Left hindlimb (tissue), 1 donor: Measurements from ENCODE around the gene HHAT.

Experiments
- DNase-seq: peaks from one replicate; pipeline ENCODE4 v3.0.0-alpha.2; 2018

The HHAT gene

GRCh38 chr1:210328746-210329503 is at the start of gene HHAT:
HHAT (plus strand) TSS chr1:210328902; CDS start chr1:210348976, 20,074 bp downstream.
- DNase-seq: peak; percentile 91

- DNase-seq: no peak
Measured at GRCh38 chr1:210280221-210280620, 48.5 kb upstream of the HHAT start.

- DNase-seq: peak; percentile 3
Measured at GRCh38 chr1:210288116-210288515, 40.6 kb upstream of the HHAT start.

DNA sequence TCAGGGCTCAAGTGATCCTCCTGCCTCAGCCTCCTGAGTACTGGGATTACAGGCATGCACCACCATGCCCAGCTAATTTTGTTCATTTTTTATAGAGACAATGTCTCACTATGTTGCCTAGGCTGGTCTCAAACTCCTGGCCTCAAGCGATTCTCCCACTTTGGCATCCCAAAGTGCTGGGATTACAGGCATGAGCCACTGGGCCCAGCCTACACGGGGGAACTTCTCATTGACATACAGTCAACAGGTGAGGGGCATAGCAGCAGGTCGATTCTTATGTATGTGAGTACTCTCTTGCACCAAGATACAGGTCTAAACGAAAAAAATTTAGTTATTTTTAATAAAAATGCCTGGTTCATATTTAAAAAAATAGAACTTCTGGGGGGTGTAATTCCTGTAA is 39.5 kb upstream of the HHAT start:
- DNase-seq: no peak

GRCh38 chr1:210291081-210291764 is 37.5 kb upstream of the HHAT start:
- DNase-seq: peak; percentile 67

GRCh38 chr1:210291786-210292230 is 36.9 kb upstream of the HHAT start:
- peak; percentile 89 for DNase-seq

GRCh38 chr1:210292231-210292871 is 36.4 kb upstream of the HHAT start:
- DNase-seq: peak; percentile 91

GRCh38 chr1:210293171-210293607 is 35.5 kb upstream of the HHAT start:
- DNase-seq: peak; percentile 91

- DNase-seq: peak; percentile 84
Measured at GRCh38 chr1:210294999-210295745, 33.5 kb upstream of the HHAT start.

GRCh38 chr1:210296682-210297081 is 32.0 kb upstream of the HHAT start:
- DNase-seq: no peak

DNA sequence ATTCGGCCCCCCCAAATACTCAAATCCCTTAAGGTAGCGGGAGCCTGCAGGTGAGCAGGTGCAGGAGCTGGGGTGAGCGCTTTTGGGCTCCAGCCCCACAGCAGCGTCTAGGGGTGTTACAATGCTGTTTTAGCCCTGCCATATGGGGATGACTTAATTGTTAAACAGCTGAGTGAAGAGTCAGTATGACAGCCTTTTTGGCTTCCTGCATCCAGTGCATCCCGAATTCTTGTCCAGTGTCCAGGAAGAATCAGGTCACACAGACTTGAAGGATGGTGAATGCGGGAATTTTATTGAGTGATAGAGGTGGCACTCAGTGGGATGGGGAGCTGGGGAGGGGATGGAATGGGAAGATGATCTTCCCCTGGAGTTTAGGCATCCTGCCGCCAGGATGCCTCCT is 30.4 kb upstream of the HHAT start:
- no peak for DNase-seq

GRCh38 chr1:210298936-210299335 is 29.8 kb upstream of the HHAT start:
- no peak for DNase-seq

- no peak for DNase-seq
Measured at GRCh38 chr1:210299501-210299900, 29.2 kb upstream of the HHAT start.

DNA sequence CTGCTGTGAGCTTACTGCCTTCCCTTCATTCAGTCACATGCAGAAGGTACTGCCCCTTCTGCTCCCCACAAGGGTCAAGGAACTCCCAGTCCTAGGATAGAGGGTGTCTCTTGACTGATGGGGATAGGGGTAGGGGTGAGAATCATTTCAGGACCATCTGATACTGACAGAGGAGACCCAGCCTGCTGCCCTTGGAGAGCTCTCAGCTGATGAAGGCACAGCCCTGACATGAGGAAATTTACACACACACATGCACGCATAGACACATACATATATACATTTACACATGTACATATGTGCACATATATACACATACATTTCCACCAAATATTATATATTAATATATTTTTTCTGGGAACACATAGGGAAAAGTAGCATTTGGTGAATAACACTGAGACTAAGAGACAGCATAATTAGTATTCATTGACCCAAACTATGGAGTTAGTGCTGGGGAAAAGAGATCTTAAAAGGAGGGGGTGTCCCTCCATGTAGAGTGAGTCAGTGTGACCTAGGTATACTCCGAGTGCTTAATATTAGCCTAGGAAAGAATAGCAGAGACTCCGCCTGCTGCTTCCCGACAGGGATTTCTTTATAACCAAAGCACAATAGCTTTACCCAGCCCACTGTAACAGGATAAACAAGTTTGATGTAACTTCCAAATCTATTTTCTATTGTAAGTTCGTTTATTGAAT is 27.6 kb upstream of the HHAT start:
- no peak for DNase-seq

GRCh38 chr1:210301615-210302000 is 27.1 kb upstream of the HHAT start:
- DNase-seq: peak; percentile 52

- DNase-seq: peak; percentile 78
Measured at GRCh38 chr1:210302501-210302900, 26.2 kb upstream of the HHAT start.

- DNase-seq: no peak
Measured at GRCh38 chr1:210303391-210303790, 25.3 kb upstream of the HHAT start.

DNA sequence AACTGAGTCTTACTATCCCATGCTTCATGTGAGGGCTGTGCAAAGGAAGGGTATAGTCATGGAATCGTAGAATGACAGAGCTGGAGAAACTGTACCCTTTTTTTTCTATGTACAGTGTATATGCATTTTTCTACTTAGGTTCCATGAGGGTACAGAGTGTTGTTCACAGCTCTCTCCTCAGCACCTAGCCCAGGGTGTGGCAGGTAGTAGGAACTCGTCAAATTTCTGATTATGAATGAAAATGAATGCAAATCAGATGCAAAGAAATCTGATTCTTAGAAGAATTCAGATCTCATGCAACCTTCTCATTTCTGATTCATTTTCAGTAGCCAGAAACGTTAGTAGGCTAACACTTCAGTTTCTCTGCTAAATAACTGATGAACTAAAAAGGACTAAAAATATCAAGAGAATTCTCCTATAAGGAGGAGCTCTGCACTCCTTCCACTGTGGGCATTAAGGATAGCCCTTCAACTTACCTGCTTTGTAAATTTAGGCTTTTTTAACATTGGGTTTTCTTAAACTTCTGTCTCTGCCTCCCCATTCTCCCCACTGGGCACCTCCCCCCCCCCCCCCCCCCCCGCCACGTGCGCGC is 18.0 kb upstream of the HHAT start:
- no peak for DNase-seq

DNA sequence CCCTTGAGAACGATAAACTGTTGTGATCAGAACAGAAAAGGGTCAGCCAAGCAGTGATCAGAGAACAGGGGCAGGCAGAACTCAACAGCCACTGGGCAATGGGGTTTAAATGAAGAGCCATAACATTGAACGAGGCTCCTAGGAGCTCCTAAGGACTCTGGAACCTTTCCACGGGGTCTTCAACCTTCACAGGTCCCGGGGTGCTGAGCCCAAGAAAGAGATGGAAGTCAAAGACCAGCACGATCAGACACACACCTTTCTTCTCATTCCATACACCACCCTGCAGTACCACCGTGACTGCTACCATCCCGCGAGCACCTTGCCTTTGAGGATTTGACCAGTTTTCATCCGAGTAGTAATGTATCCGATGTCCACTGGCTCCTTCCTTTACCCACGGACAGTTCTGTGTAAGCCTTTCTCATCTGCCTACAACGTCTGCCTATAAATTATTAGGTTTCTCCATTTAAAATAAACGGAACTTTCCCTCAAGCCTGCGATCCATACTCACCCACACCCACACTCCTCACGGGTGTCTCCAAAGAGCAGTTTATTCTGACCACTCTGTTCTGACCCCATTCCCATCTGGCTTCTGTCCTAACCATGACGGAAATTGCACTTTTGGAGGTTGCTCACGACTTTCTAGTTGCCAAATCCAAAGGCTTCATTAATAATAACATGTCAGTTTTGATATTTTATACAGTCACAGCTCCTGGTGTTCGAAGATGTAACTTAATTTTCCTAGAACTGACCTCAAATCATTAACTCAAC is 16.8 kb upstream of the HHAT start:
- DNase-seq: no peak

- no peak for DNase-seq
Measured at GRCh38 chr1:210313046-210313595, 15.6 kb upstream of the HHAT start.

GRCh38 chr1:210313921-210314320 is 14.8 kb upstream of the HHAT start:
- no peak for DNase-seq
